ENCODE measurements around the gene FAM76A.

The FAM76A gene

DNA sequence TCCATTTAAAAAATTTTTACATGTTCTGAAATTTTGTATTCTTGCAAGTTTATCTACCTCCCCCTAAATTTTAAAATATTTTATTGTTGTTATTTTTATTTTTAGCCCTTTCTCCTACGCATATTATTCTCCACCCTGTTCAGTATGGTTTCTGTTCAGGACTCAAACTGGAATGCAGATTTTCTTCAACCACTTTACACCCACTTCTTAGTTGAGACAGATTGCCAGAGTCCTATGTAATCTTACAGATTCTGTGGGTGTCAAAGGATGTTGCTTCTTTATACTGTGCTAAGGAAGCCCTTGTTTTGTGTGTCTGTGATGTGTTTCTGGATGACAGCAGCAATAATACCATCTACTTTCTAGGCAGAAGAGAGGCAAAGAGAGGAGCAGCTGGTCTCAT lies 84.1 kb downstream of the FAM76A start:
- TF ChIP-seq ZNF565 (CRISPR knock-in tag; conservative IDR thresholded peaks at IDR 0.05; ENCODE audit: low read depth) (no peak), OSR1 (CRISPR knock-in tag; IDR thresholded peaks at IDR 0.05) (no peak), ARNTL (CRISPR knock-in tag; IDR thresholded peaks at IDR 0.05; ENCODE audit: borderline replicate concordance, low read depth) (no peak), PPARA (CRISPR knock-in tag; IDR thresholded peaks at IDR 0.05; ENCODE audit: borderline replicate concordance) (no peak), CSDC2 (CRISPR knock-in tag; IDR thresholded peaks at IDR 0.05) (no peak), ZFP3 (CRISPR knock-in tag; IDR thresholded peaks at IDR 0.05) (no peak), ESRRG (CRISPR knock-in tag; IDR thresholded peaks at IDR 0.05) (no peak), RARB (CRISPR knock-in tag; IDR thresholded peaks at IDR 0.05) (no peak), ZC3H10 (CRISPR knock-in tag; IDR thresholded peaks at IDR 0.05) (no peak), BACH2 (CRISPR knock-in tag; IDR thresholded peaks at IDR 0.05; ENCODE audit: borderline replicate concordance) (no peak), GLIS3 (CRISPR knock-in tag; IDR thresholded peaks at IDR 0.05) (no peak), ZNF8 (CRISPR knock-in tag; IDR thresholded peaks at IDR 0.05) (no peak), TOX (CRISPR knock-in tag; IDR thresholded peaks at IDR 0.05; ENCODE audit: borderline replicate concordance) (no peak), ZNF70 (CRISPR knock-in tag; IDR thresholded peaks at IDR 0.05) (no peak), ISL1 (CRISPR knock-in tag; IDR thresholded peaks at IDR 0.05) (no peak)
- TF ChIP-seq, protein P1, sequence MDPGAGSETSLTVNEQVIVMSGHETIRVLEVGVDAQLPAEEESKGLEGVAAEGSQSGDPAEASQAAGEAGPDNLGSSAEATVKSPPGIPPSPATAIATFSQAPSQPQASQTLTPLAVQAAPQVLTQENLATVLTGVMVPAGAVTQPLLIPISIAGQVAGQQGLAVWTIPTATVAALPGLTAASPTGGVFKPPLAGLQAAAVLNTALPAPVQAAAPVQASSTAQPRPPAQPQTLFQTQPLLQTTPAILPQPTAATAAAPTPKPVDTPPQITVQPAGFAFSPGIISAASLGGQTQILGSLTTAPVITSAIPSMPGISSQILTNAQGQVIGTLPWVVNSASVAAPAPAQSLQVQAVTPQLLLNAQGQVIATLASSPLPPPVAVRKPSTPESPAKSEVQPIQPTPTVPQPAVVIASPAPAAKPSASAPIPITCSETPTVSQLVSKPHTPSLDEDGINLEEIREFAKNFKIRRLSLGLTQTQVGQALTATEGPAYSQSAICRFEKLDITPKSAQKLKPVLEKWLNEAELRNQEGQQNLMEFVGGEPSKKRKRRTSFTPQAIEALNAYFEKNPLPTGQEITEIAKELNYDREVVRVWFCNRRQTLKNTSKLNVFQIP (CRISPR knock-in tag; IDR thresholded peaks at IDR 0.05; ENCODE audit: borderline replicate concordance, low read depth), result no peak
- TF ChIP-seq, protein P2, sequence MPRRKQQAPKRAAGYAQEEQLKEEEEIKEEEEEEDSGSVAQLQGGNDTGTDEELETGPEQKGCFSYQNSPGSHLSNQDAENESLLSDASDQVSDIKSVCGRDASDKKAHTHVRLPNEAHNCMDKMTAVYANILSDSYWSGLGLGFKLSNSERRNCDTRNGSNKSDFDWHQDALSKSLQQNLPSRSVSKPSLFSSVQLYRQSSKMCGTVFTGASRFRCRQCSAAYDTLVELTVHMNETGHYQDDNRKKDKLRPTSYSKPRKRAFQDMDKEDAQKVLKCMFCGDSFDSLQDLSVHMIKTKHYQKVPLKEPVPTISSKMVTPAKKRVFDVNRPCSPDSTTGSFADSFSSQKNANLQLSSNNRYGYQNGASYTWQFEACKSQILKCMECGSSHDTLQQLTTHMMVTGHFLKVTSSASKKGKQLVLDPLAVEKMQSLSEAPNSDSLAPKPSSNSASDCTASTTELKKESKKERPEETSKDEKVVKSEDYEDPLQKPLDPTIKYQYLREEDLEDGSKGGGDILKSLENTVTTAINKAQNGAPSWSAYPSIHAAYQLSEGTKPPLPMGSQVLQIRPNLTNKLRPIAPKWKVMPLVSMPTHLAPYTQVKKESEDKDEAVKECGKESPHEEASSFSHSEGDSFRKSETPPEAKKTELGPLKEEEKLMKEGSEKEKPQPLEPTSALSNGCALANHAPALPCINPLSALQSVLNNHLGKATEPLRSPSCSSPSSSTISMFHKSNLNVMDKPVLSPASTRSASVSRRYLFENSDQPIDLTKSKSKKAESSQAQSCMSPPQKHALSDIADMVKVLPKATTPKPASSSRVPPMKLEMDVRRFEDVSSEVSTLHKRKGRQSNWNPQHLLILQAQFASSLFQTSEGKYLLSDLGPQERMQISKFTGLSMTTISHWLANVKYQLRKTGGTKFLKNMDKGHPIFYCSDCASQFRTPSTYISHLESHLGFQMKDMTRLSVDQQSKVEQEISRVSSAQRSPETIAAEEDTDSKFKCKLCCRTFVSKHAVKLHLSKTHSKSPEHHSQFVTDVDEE (CRISPR knock-in tag; IDR thresholded peaks at IDR 0.05), result no peak
- TF ChIP-seq, protein P3, sequence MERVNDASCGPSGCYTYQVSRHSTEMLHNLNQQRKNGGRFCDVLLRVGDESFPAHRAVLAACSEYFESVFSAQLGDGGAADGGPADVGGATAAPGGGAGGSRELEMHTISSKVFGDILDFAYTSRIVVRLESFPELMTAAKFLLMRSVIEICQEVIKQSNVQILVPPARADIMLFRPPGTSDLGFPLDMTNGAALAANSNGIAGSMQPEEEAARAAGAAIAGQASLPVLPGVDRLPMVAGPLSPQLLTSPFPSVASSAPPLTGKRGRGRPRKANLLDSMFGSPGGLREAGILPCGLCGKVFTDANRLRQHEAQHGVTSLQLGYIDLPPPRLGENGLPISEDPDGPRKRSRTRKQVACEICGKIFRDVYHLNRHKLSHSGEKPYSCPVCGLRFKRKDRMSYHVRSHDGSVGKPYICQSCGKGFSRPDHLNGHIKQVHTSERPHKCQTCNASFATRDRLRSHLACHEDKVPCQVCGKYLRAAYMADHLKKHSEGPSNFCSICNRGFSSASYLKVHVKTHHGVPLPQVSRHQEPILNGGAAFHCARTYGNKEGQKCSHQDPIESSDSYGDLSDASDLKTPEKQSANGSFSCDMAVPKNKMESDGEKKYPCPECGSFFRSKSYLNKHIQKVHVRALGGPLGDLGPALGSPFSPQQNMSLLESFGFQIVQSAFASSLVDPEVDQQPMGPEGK (CRISPR knock-in tag; IDR thresholded peaks at IDR 0.05; ENCODE audit: borderline replicate concordance), result no peak
- no peak for ATAC-seq

DNA sequence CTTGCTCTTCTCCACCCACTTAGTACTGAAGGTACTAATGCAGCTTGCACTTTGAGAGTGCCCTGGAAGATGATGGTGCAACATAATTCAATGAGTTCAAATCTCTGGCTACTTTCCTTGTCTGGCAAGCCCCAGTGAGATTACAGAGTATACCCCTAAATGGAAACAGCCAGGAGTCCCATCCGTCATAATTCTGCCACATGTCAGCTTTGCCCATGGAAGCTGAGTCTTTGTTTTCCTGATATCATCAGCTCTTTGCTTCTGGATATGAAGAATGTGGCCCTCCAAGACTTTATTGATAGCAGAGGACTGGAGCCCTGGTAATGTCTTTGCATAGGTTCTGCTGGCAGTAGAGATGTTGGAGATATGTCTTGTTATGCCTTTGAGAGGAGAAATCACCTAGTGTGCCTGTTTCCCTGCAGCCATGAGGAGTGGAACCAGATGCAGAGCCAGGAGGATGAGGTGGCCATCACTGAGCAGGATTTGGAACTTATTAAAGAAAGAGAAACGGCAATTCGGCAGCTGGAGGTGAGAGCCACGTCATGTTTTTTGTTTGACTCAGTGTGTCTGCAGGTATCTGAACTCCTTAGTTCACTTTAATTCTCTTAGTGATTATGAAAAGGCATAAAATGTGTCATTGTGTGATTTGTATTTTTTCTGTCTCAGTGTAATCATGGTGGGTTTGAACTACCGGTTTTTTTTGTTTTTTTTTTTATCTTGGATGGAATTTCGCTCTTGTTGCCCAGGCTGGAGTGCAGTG lies 86.2 kb downstream of the FAM76A start:
- TF ChIP-seq PPARA (CRISPR knock-in tag; IDR thresholded peaks at IDR 0.05; ENCODE audit: borderline replicate concordance) (no peak), ZNF565 (CRISPR knock-in tag; conservative IDR thresholded peaks at IDR 0.05; ENCODE audit: low read depth) (no peak), ZFP3 (CRISPR knock-in tag; IDR thresholded peaks at IDR 0.05) (no peak), OSR1 (CRISPR knock-in tag; IDR thresholded peaks at IDR 0.05) (no peak)
- TF ChIP-seq, protein P1 (CRISPR knock-in tag; IDR thresholded peaks at IDR 0.05; ENCODE audit: borderline replicate concordance, low read depth), result no peak

More for the DNA sequence above, 86.2 kb downstream of the FAM76A start:
- no peak for ATAC-seq
